ENCODE measurements around the gene NT5C1A.

Gene NT5C1A

DNA sequence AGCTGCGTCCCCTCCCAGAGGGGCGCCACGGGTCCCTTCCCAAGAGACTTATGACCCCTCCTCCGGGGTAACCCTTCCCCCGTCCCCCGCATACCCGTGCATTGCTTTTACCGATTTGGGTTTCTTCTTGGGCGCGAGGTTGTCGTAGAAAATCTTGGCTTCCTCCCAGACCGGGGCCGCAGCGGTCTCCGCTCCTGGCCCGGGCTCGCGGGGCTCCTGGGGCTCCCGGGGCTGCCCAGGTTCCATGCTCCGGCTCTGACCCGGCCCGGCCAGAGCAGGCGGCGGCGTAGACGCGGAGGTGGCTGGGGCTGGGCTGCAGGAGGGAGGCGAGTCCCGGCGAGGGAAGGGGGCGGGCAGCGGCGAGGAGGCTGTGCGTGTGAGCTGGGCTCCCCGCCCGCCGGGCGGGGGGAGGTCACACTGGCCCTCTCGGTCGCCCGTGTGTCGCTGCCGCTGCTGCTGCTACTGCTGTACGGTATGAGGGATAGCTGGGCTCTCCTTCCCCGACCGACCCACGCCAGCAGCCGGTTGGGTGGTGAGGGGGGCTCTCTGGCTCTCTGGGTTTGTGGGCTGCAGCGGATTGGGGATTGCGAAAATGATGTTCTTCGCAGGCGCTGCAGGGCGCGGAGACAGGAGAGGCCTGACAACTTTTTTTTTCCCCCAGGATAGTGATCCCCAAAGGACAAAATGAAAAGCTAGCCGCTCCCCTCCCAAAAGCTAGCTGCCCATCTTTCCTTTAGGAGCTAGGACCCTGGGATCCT, at the start of gene NT5C1A:
NT5C1A (minus strand) TSS at position 315 of the 758 bp plus-strand sequence; CDS start at position 246, 69 bp downstream.
- peak in 1 of 2 donors; percentile 15 for DNase-seq (ENCODE audit: low read depth in 2 of 2)

DNA sequence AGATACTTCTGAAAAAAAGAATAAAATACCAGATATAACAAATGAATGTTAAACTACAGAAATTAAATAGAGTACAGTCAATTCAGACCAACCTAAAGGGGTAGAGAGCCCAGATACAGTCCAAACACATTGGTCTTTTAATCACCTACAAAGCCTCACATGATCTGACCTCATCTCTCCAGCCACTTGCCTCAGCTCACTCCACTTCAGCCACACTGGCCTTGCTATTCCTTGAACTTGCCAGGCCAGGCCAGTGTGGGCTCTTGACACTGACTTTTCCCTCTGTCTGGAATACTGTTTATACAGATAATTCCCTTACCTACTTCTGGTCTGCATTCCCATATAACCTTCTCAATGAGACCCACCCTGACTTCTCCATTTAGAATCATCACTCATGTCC, 49.8 kb upstream of the NT5C1A start:
- DNase-seq (ENCODE audit: low read depth in 2 of 2) = no peak

DNA sequence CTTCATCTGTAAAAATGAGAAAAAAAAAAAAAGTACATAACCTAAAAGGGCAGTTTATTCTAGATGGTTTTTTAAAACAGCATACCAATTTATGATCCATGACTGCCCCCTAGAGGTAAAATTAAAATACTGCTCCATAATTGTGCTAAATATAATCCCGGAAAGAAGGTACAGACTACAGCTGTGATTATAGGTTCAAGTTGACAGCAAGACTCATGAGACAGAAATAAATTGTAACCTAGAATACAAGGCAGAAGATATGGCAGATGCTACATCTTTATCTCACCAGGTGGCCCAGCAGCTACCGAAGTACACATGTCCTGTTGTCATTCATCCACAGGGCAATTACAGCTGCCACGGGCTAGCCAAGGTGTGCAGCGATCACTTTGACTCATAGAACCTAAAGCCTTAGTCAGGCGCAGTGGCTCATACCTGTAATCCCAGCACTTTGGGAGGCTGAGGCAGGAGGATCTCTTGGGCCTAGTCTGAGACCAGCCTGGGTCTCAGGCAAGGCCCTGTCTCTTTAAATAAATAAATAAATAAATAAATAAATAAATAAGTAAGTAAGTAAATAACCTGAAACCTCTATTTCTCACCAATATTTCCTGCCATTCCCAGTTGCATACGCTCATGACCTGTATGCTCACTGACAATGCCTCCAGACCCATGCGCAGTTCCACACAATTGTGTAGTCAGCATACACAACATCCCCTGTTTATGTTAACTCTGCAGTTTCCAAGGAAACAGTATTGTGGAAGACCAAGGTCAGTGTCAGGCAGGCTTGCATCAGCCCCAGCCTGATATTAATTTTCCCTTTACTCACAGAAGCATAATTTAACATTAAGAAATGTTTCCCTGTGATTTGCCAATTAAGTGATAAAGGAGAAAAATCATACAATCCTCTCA, 48.4 kb upstream of the NT5C1A start:
- no peak for DNase-seq (ENCODE audit: low read depth in 2 of 2)

DNA sequence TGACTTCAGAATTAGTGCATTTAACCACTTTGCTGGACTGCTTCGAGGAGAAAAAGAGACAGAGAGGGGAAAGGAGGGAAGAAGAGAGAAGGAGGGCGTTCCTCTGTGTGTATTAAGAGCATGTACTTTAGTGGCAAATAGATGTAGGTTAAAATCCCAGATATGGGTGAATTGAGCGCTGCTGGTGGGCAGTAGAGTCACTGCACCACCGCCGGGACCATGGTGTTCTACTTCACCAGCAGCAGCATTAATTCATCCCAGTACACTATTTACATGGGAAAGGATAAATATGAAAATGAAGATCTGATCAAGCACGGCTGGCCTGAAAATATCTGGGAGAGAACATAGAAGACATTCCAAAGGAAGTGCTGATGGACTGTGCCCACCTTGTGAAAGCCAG, 45.9 kb upstream of the NT5C1A start:
- DNase-seq (ENCODE audit: low read depth in 2 of 2) = no peak

DNA sequence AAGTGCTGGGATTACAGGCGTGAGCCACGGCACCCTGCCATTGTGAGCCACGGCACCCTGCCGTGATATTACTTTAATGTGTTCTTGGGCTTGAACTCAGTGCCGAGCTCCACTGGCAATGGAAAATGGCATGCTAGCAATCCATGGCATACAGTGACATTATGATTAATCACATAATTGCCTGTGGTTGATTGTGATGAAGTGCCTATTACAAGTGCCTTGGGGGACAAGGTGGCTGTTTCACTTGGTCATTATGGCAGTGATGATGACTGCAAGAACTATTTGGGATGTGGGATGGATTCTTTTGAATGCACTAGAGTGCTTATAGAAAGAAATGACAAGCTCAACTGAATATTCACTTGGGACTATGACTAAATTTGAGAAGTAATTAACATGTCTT, 41.6 kb upstream of the NT5C1A start:
- no peak for DNase-seq (ENCODE audit: low read depth in 2 of 2)

DNA sequence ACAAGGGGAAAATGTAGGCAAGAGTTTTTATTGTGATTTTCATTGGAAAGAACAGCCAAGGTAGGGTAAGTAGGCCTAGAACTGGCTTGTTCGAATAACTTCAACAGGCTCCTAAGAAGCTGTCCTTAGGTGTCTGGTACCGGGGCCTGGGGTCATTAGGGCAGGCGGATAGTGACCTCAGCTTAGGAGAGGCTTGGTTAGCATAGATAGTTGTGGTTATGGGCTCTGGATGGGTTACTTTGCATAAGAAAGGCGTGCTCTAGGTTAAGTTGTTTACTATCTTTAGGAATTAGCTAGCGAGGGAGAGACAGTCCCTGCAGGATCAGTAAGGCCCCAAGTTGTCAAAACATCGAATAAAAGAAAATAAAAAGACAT, 40.0 kb upstream of the NT5C1A start:
- DNase-seq (ENCODE audit: low read depth in 2 of 2) = no peak

DNA sequence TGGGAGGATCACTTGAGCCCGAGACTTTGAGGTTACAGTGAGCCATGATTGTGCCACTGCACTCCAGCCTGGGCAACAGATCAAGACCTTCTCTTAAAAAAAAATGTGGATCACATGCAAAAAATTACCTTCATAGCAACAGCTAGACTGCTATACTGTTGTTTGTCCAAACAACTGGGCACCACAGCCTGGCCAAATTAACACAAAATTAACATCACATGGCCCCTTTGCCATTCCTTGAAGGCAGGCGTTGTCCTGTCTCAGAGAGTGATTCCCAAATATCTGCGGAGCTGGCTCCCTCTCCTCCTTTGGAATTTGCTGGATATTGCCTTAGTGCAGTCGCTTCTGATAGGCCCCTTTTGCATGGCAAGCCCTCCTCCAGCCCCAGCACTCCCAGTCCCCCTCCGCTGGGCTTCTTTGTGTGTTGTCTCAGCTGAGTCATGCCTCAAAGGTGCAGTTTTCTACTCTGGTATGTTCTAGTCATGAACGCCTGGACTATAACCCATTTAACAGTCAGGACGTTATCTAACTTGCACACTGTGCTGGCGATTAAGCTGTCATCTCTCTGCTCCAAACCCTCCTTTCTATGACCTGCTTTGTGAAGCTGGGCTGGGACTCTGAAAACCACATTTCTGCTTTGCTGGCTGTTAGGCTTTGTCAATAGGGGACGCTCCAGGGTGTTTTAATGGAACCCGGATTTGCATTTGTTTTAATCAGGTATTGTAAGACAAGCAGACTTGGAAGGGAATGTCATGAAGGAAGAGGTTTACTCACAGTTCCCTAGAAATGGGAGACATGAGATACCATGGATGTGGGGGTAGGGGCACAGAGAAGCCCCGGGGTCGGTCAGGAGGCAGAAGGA, 39.4 kb upstream of the NT5C1A start:
- DNase-seq (ENCODE audit: low read depth in 2 of 2) = no peak

DNA sequence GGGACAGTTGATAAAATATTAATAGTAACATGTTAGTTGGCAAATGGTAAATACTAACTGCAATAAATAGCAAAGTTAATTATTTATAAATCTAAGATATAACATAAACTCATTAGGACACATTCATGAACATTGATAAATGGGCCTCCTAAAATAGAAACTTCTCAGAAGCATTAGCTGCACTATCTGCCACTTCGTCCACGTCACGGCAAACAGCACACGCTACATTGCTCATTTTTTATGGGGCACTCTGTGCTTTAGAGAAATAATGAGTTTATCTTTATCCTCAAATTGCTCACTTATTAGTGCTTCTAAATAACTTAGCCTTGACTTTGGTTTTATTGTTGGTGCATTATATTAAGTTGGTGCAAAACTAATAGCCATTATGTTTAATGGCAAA, 35.6 kb upstream of the NT5C1A start:
- no peak for DNase-seq (ENCODE audit: low read depth in 2 of 2)

DNA sequence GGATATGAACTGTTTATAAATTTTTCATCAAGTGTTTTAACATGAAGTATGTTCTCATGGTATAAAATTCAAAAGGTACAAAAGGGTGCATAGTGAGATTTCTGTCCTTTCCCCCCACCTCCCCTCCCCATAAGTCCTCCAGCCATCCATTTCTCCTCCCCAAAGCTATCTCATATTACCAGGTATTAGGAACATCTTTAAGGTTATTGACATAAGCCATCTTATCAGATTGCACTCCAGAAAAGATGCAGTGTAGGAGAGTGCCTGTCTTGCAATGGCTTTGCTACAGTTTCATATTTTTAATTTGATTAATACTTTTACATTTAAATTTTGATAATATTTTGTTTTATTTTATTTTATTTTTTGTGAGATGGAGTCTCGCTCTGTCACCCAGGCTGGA, 32.9 kb upstream of the NT5C1A start:
- no peak for DNase-seq (ENCODE audit: low read depth in 2 of 2)

DNA sequence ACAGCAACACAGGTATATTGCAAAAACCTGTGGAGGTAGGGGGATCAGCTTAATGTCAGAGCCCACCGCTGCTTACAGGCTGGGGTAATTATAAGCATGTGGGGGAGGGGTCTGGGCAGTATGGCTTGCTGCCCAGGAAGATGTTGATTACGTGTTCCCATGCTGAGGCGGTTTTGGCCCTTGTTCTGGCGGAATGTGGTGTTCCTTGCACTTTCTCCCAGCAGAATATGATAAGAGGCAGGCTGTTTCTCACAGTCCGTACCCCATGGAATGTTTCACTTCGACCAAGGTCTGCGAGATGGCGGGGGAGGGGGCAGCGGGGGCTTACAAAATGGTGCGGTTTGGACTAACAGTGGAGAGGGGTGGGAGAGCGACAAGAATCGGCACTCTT, 29.1 kb upstream of the NT5C1A start:
- no peak for DNase-seq (ENCODE audit: low read depth in 2 of 2)

DNA sequence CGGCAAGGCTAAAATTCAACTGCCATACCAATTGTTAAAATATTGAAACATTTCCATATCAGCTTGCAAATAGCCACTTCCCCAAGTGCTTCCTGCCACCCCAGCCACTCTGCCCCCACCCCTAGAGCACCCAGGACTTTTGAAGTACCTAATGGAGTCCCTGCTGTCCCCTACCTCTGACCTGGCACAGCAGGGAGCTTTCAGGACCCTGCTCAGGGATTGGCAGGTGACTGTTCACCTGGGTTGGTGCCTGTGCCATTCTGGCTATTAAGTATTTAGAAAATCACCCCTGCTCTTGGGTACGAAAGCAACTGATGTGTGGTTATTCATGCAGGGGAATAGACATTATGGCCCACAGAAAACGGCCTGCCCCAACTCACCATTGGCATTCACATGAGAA, 28.4 kb upstream of the NT5C1A start:
- DNase-seq (ENCODE audit: low read depth in 2 of 2) = no peak

DNA sequence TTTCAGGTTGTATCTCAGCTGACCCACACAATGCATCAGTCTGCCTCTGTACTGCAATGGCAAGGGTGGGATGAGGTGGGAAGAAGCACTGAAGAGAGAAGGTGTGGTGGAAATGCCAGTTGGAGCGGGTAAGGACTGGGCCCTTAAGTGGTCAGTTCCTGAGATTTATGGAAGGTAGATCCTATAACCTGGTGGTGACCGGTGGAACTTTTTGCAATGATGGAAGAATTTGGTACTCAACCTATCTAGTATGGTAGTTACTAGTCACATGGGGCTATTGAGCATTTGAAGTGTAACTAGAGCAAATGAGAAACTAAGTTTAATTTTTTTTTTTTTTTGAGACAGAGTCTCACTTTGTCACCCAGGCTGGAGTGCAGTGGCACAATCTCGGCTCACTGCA, 27.5 kb upstream of the NT5C1A start:
- DNase-seq (ENCODE audit: low read depth in 2 of 2) = no peak

DNA sequence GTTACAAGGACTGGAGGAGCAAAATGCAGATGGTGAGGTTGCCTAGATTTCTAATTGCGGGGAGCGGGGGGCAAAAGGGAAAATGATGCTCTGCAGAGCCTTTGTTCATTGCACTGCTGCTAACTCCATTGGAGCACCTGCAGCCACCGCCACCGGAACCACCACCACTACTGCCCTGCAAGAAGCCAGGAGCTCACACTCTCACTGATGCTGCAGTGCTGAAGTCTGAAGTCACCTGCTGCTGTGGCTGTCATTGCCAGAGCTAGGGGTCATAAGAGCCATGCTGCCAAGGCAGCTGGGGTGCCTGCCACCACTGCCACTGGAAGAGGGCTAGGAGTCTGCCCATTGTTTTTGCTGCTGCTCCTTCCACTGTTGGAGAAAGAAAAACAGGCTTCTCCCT, 26.7 kb upstream of the NT5C1A start:
- DNase-seq (ENCODE audit: low read depth in 2 of 2) = no peak

DNA sequence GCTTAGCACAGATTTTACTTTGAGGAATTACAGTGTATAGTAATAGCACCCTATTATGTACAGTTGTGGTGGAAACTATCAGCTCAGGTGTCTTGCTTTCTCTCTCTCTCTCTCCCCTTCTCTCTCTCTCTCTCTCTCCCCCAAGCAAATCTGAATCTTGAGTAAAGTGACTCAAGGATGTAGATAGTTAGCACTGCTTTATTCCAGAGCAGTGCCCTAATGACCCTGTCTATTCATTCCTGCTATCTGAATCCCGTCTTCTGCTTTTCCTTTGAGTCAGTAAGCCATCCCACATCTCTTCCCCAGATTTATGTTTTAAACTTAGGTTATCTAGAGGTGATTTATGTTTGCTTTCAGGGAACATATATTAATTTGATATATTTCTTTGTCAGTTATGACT, 24.5 kb upstream of the NT5C1A start:
- DNase-seq (ENCODE audit: low read depth in 2 of 2) = no peak

DNA sequence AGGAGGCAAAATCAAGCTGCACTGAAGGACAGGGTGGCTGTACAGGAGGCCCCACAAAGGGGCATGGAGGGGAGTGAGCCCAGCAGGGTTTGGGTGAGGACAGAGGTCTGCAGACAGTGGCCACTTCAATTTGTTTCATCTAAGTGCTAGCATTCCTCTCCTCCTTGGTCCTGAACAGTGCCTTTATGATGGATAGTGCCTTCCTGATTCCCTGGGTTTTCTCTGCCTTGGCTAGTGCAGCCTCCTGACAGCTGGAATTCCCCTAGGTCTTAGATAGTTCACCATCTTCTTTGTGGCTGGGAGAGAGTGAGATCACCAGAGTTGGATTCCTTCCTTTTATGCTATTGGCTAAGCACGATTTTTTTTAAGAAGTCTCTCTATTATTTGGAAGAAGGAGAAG, 23.1 kb upstream of the NT5C1A start:
- DNase-seq (ENCODE audit: low read depth in 2 of 2) = no peak

DNA sequence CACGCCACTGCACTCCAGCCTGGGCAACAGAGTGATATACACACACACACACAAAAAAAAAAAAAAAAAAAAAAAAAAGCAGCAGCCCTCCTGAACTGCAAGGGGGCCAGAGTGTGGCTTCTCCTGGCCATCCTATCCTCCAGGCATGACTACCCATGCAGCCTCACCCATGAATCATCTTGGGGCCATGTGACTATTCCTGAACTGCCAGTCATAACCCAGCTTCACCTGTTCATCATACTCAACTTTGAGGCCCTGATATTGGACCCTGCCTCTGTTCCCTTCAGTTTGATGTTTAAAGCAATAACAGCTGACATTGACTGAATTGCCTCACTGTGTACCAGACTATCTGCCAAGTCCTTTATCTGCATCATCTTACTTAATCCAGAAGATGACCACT, 22.1 kb upstream of the NT5C1A start:
- no peak for DNase-seq (ENCODE audit: low read depth in 2 of 2)

DNA sequence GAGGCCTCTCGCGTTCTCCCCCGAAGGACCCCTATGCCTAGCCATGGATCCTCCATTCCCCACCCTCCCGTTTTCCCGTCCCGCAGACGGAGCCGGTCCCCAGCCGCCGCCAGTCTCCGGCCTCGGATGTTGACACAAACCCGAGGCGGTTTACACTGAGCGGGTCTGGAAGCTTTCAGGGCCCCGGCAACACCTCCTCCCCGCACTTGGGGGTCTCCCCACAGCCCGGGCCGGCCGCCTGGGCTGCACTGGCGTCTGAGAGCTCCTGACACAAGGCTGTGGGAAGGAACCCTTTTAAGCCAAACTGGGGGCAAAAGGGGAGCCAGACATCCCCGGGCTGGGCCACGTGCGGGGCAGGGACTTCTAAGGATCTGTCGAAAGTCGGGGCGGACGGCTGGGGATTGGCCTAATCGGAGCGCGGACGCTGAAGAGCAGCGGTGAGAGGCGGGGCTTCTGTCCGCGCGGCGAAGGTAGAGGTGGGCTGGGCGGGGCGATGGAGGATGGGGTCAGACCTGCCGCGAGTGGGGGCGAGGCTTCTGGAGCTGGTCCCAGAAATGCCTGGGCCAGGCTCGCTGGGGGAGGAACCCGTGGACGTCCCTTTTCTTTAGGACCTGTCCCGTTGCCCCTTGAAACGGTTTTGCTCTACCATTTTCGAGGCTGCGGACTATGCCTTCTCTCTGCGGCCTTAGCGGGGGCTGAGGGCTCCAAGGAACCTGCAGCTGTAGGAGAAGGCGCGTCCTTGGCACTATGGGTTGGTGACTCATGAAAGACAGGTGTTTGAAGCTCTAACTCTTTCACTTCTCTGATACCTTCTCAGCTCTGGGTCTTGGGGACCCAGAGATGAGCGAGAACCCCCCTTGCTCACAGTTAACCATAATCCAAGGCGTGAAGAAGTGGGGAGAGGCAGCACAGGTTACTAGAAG, 20.5 kb upstream of the NT5C1A start:
- DNase-seq (ENCODE audit: low read depth in 2 of 2) = no peak

DNA sequence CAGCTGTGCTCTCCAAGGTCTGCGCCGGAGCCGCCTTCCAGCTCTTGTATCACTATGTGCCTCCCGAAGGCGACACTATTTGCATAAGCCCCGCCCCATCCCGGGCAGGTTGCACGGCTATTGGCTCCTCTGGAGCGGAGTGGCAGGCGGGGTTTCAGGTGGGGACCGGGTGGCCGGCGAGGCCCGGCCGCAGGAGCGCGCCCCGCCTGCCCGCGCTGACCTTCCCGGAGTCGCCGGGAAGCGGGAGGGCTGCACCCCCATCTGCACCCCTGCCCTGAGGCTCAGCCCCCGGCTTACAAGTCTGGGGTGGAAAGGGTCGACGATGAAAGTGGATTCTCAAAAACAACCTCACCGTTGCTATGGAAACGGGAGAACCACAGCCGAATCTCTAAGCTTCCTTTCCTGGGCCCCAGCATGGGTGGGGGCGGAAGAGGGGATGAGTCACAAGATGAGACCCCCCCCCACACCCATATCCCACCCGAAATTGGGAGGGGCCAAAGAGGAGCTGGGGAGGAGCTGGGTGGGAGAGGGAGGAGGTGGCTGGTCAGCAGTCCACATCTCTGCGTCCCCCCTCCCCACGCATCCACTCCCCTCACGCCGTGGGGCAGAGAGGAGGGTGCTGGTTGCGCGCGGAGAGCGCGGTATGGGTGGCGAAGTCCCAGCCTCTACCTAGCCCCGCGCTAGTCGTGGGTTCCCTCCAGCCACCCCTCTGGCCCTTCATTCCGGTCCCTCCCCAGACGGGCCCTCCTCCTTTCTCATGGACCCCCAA, 19.7 kb upstream of the NT5C1A start, which contains the start of gene HPCAL4:
HPCAL4 (minus strand) TSS at position 51 of the 769 bp plus-strand sequence. CDS start 6,830 bp downstream, outside the sequence.
- DNase-seq (ENCODE audit: low read depth in 2 of 2) = peak; percentile 77 to 79

DNA sequence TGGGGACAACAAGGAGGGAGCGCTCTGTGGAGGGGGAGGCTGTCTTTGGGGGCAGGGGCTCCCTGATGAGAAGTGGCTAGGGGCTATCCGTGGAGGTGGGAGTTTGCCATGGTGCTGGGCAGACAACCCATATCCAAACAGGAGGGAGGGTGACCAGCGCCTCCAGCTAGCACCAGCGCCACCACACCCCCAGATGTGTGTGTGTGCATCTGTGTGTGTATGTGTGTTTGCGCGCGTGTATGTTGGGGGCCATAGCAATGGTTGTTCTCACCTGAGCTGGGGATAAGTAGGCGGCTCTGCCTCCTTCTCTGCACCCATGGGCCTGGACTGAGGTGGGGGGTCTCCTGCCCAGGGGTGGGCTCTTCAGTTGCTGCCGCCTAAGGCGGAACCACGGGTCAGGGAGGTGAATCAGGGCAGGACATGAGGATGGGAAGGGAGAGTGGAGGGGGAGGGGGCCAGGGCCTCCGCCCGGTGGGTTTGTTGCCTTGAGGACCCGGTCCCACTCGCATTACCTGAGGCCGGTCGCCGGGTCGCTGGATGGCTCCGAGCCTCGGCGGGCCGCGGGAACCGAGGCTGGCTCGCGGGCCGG, 19.0 kb upstream of the NT5C1A start:
- no peak for DNase-seq (ENCODE audit: low read depth in 2 of 2)

DNA sequence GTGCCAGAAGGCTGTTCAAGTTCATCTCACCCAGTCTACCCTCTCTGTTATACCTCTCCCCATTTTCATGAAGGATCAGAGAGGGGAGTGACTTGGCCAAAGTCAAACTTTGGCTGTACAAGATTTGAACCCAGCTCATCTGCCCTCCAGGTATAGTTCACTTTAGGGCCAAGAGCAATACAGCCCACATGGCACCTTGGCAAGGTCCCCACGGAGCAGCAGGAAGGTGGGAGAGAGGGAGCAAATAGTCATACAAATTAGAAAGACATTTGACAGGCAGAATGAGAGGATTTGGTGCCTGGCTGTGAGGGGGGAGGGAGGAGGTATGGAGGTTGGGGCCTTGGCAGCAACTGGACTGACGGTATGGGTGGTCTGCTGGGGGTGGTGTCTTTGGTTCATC, 18.3 kb upstream of the NT5C1A start:
- no peak for DNase-seq (ENCODE audit: low read depth in 2 of 2)
